HG03432 (cell line): ENCODE measurements around the gene CHST14.

Source experiments
- ATAC-seq: cut with Tn5 transposase; IDR thresholded peaks from one replicate; pipeline ENCODE4 v1.9.1; 2021; ENCODE audit warnings: mild to moderate bottlenecking, moderate library complexity; ENCODE audit not compliant: unreplicated experiment

Gene CHST14

DNA sequence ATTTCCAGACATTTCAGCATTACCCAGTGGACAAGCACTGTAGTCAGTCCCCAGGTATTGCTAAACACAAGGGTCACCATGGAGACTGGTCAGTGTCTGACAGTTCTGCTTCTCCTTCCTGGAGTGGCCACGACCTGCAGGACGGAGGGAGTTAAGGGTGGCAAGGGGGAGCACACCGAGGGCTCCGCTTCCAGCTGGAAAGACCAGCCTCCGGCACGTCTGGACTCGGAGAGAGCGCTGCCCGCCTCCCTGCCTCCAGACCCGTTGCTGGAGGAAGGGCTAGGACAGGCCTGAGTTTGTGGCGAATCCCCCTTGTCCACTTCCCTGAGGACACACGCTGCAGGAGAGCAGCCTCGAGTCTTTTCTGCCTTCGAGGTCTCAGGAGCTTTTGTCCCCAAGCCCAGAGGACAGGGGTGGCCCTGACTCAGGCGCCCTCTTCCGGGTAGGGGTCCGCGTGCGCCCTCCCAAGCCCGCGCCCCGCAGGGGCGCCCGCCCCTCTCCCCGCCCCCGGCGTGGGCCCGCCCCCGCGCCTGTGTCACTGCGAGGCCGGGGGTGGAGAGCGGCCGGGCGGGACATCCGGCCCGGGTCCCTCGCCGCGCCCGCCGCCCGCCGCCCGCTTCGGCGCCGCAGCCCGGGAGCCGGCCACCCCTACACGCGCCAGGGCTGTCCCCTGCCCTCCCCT, at the start of gene CHST14:
Gene CHST14 (plus strand): TSS at position 562 of the 682 bp plus-strand sequence. CDS start 230 bp downstream, outside the sequence.
- peak; percentile 76 for ATAC-seq

GRCh38 chr15:40421246-40422157, 49.3 kb upstream of the CHST14 start:
- ATAC-seq, result peak; percentile 82

DNA sequence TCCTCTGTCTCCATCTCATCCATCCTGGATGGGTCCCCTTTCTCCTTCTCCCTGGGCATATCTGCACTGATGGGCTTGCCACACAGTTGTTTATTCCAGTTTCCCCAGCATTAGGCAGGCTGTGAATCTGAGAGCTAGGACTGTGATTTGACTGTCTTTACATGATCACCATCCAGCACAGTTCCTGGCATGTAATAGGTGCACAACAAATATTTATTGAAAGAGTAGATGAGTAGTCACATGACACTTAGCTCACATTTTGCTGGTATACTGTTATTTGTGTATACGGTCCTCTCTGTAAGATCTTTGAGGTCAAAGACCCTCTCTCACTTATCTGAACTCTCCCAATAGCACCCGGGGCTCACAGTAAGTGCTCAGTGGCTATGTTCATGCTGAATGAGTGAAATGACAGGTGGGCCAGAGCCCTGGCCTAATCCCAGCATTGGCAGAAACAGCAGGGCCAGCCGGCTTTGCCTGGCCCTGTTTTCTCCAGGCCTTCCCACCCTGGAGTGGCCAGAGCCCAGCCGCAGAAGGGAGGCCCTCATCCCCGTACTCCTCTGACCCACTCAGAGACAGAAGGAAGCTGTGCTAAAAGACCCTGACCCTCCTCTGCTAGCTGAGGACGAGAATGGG, 46.2 kb upstream of the CHST14 start:
- no peak for ATAC-seq

DNA sequence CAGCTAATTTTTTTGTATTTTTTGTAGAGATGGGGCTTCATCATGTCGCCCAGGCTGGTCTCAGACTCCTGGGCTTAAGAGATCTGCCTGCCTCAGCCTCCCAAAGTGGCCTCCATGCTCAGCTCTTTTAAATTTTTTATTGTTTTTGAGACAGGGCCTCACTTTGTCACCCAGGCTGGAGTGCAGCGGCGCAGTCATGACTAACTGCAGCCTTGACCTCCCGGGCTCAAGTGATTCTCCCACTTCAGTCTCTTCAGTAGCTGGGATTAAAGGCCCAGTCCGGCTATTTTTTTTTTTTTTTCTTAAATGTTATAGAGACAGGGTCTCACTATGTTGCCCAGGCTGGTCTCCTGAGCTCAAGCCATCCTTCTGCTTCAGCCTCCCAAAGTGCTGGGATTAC, 45.1 kb upstream of the CHST14 start:
- ATAC-seq, result no peak

GRCh38 chr15:40427188-40427587, 43.6 kb upstream of the CHST14 start:
- no peak for ATAC-seq

DNA sequence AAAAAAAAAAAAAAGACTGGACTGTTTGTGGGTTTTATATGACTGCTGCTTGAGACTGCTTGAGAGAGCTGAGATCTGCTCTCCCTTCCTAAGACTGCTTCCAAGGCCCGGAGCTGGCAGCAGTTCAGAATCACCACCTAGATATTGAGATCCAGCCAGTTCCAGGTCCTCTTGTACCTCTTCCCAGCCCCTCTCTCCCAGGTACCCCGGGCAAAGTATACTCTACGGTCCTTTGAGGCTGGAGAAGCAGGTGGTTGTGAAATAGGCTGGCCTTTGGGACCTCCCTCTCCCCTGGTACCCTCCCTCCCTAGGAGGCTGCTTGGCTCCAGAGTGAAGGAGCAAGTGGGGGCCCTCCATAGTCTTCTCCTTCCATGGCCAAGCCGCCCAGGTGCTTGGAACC, 42.6 kb upstream of the CHST14 start:
- no peak for ATAC-seq

DNA sequence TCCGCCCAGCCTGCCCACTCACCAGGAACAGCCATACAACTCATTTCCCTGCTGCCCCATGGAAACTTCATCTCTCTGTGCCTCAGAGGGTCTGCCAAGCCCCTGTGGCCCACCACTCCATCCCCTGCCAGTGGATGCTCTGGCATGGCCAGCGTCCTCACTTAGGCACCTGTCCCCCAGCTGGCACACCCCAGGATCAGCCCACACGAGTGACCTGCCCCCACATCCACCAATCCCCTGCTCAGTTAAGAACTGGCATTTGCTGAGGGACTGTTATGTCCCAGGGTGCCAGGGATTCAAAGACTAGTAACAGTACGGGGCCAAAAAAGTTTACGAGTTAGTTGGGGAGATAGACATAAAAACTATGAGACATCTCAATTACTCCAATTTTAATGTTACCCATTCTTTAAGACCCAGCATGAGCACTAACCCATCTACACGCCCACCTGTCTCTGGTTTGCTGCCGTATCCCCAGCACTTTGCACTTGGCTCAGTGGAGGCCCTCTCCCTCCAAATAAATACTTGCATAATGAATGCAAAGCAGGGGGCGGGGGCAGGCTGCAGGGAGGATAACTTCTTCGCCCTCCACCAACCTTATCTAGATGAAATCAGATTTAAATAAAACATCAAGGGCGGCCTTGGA, 41.6 kb upstream of the CHST14 start:
- ATAC-seq, result no peak

DNA sequence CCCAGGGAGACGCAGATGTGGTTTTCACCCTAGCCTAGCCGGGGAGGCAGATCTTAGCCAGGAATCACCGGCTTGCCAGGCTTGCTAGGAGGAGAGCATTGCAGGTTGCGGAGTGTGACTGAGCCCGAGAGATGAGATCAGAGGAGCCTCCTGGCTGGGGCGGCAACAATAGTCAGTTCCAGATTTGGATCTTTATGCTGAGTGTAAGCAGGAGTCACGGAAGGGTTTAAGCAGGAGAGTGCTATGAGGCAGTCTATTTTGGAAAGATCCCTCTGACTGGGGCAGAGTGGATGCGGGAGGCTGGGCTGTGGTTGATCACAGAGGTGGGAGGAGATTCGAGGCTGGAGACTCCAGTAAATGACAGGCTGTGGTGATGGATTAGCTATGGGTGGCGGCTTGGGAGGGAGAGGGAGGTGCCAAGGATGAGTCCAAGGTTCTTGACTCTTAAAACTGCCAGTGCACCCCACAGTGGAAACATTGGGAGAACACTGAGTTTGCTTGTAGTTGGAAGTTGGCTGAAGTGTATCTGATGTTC, 40.4 kb upstream of the CHST14 start:
- ATAC-seq, result no peak

GRCh38 chr15:40435023-40435709, 35.6 kb upstream of the CHST14 start:
- no peak for ATAC-seq

DNA sequence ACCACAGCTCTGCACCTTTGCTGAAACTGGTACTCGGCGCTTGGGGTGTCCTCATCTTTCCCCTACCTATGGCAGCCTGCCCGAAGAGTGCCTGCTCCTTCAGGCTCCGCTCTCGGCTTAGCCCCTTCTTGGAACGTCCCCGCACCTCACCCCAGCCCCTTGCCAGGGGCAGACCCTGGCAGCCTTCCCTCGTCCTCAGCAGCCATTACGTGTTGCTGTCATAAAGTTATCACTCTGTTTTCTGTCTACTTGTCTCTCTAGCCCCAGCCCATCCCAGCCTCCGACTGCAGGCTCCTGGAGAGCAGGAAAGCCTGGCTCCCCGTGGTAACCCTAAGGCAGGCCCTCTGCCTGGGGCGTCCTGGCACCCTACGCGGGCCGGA, 35.1 kb upstream of the CHST14 start:
- no peak for ATAC-seq

DNA sequence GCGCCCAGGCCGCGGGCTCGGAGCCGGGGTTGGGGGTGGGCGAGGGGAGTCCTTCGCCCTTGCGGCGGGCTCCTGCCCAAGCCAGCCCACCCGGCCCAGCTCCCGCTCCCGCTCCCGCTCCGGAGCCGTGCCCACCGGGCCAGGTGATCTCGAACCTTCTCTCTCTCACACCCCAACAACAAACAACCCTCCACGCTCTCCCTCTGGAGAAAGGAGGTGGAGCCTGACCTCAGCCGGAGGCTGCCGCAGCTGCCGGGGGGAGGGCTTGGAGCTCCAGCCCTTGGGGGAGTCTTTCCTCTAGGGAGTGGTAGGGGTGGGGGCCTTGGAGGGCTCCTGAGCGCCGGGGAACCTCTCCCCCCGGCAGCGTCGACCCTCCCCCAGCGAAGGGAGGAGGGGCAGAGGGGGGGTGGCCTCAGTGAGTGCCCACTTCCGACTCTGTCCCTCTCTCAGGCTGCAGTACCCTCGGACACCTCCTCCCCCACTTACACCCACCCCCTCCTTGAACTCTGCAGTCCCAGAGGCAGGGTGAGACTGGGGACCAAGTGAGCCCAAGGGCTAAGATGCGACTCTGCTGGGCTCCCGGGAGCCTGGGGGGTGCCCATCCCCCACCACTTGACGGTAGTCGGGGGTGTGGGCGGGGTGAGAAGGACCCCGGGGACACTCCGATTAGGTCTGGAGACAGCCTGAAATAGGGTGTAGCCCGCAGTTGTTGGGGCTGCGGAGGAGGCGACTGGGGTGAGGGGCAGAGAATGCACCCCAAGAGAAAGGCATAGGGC, 34.5 kb upstream of the CHST14 start:
- ATAC-seq, result no peak

DNA sequence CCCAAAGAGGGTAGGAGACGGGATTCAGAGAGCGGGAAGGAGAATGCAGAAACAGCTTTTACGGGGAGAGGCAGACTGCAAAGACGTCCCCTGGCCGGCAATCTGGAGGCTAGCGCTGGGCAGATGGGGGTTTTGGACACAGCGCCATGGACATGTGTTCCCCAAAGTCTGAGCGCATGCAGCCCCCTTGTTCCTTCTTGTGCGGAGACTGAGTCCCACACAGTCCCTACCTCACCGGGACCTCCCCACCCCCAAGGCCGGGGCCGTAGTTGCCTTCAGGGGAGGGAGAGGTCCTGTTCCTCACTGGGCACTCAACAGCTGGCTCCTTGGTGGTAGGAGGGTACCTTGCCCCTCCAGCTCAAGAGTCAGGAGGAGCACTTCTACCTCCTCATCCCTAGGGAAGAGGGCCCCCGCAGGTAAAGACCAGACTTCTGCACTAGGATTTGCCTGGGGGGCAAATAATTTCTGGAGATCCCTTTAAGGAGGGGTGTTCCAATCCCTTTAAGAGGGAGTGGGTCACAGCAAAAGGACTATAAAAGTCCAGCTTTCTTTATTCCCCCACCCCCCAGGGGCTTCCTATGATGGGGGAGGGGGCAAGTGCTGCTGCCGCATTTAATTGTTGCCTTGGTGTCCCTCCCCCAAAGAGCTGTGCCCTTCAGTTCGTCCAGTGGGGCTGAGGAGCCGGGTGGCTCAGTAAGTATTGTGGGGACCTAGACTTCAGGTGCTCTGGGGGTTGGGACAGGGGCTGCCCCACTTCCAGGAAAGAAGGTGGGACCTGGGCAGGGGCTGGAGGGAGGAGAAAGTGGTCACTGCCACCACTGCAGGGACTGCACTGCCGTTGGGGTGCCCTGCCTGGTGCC, 33.7 kb upstream of the CHST14 start:
- ATAC-seq, result no peak

- ATAC-seq, result no peak
Measured at GRCh38 chr15:40437752-40438687, 32.8 kb upstream of the CHST14 start.

- ATAC-seq, result no peak
Measured at GRCh38 chr15:40438712-40439111, 32.1 kb upstream of the CHST14 start.

- ATAC-seq, result no peak
Measured at GRCh38 chr15:40439461-40439959, 31.3 kb upstream of the CHST14 start.

DNA sequence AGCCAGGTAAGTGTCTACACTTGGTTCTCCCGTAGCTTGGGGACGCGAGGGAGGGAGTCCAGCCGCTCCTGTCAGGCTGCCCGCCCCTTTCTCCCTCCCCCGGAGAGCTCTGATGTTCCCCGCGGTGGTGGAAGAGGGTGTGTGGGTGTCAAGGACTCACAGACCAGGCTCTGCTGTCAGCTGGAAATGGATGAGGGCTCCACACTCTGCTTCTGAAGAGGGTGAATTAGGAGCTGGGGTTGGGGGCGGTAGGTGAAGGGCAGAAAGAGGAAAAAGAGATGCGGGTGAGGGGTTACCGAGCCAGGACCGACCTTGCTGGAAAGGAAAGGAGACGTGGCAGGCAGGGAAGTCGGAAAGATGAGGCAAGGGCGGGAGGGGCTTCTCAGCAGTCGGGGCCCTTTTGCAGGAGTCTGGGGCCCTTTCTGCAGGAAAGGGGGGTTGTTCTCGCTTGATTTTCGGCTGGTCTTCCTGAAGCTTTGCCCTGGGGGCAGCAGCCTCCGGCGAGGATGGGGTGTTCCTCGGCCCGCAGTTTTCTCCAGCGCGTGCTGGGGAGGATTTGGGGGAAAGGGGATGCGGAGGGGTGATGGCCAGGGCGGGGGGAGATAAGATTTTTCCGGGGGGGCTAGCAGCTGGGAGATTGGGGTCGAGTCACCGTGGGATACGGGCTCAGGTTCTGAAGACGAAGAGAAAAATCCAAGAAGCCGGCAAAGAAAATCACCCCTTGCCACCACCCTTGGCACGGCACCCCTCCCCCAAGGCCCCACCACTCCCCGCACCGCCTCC, 30.6 kb upstream of the CHST14 start:
- ATAC-seq, result no peak
